Spleen (tissue), 11 donors: ENCODE measurements around the gene TNFSF12. TPM values are rescaled to one million over a fixed set of nuclear protein-coding genes. Genes with fewer than 3 reads are reported as not detected.

Source experiments
- DNase-seq: peaks from one replicate; pipeline ENCODE4 v3.0.0-alpha.2; 2020
- H3K27ac ChIP-seq, 8 donors: fragments of 200-600 bp; sonication (generic) in 7 of 8; 1 replicate in 4 of 8; 2 replicates in 4 of 8; pipeline versions ENCODE4 v1.5.0 to v1.8.0; 2016 to 2021; ENCODE audit warnings: inconsistent platforms in 4 of 8, mild to moderate bottlenecking in 4 of 8, moderate library complexity in 1 of 8
- H3K27me3 ChIP-seq, 7 donors: fragments of 200-600 bp; sonication (generic) in 6 of 7; replicated peaks in 1 of 7; 1 replicate in 4 of 7; 2 replicates in 3 of 7; pipeline versions ENCODE4 v1.5.0 to v1.8.0; 2016 to 2021; ENCODE audit warnings: inconsistent platforms in 3 of 7, mild to moderate bottlenecking in 1 of 7
- H3K36me3 ChIP-seq, 6 donors: fragments of 200-600 bp; sonication (generic) in 5 of 6; 1 replicate in 4 of 6; 2 replicates in 2 of 6; pipeline versions ENCODE4 v1.5.0 to v1.8.0; 2016 to 2021; ENCODE audit warnings: inconsistent platforms in 2 of 6
- H3K4me1 ChIP-seq, 6 donors: fragments of 200-600 bp; sonication (generic) in 5 of 6; 1 replicate in 3 of 6; 2 replicates in 3 of 6; pipeline versions ENCODE4 v1.5.0 to v1.8.0; 2016 to 2021; ENCODE audit warnings: inconsistent platforms in 3 of 6
- H3K4me3 ChIP-seq, 8 donors: fragments of 200-600 bp; sonication (generic) in 7 of 8; 1 replicate in 4 of 8; 2 replicates in 4 of 8; pipeline versions ENCODE4 v1.5.0 to v1.8.0; 2016 to 2021; ENCODE audit warnings: inconsistent platforms in 4 of 8, mild to moderate bottlenecking in 4 of 8, moderate library complexity in 2 of 8
- H3K9me3 ChIP-seq, 8 donors: fragments of 200-600 bp; sonication (generic) in 7 of 8; 1 replicate in 4 of 8; 2 replicates in 4 of 8; pipeline versions ENCODE4 v1.5.0 to v1.8.0; 2016 to 2021; ENCODE audit warnings: inconsistent platforms in 4 of 8
- POLR2A ChIP-seq, 3 donors: fragments of 450-650 bp; IDR thresholded peaks; one replicate each; pipeline ENCODE4 v1.5.1; 2017; ENCODE audit warnings: antibody characterized with exemption in 3 of 3, mild to moderate bottlenecking in 1 of 3
- POLR2AphosphoS5 ChIP-seq, 3 donors: sonication (generic); formaldehyde crosslinking; IDR thresholded peaks; one replicate each; pipeline ENCODE4 v1.5.1; 2017; ENCODE audit warnings: antibody characterized with exemption in 3 of 3
- WGBS, 5 donors: extraction: QIAGEN DNeasy Blood & Tissue Kit in 3 of 5; methylation state at CpG; one replicate each; pipeline versions ENCODE4 v1.1.5 to v1.1.7; 2013 to 2018; 5-methylcytosine and 5-hydroxymethylcytosine counted together
- intact Hi-C: fragments of 100-400 bp; cut with DNase I; formaldehyde crosslinking; loops from one replicate; pipeline ENCODE4 v1.15.0; 2023; ENCODE audit warnings: low total_unique reads
- polyA plus RNA-seq, 3 donors: library from polyadenylated mRNA; stranded (reverse); fragments of 200-250 nt; gene quantifications; one replicate each; pipeline ENCODE4 v1.2.1, GENCODE V29; 2013
- total RNA-seq, 7 donors: library from RNA; depleted of rRNA in 3 of 7; stranded (reverse); fragments of >200 nt in 3 of 7; fragmentation: NEBNext Ultra II Directional in 4 of 7; extraction: Animal tissue kit (Norgen Biotek cat#: 25700) in 4 of 7; gene quantifications; one replicate each; pipeline versions ENCODE4 v1.1.0 to v1.2.1, GENCODE V29; 2016 to 2021
- TF ChIP-seq, protein P1 (sequence below), 11 experiments: fragments of 200-600 bp in 7 of 11; fragments of 450-650 bp in 4 of 11; sonication (generic) in 4 of 11; IDR thresholded peaks in 8 of 11; conservative IDR thresholded peaks in 3 of 11; 1 replicate in 7 of 11; 2 replicates in 4 of 11; pipeline versions ENCODE4 v1.4.0 to v1.8.0; 2016 to 2021; ENCODE audit warnings: antibody characterized with exemption in 11 of 11, inconsistent platforms in 4 of 11, mild to moderate bottlenecking in 1 of 11
- donor health status: healthy with polysubstance abuse.
- donor health status: DM: no; HTN: no; CAD: no; lungs with moderate emphysema.
- donor health status: DM: no; HTN: no; CAD: no.
- donor health status: Bipolar disorder and iron deficiency.
- donor health status: healthy.
- donor health status: DM: no; HTN: no; CAD: no.
- donor health status: DM: yes; HTN: yes; CAD: no.

The TNFSF12 gene
- total and polyA plus RNA-seq, 10 donors: 37.4 to 65.0 (median 55.3) TPM

DNA sequence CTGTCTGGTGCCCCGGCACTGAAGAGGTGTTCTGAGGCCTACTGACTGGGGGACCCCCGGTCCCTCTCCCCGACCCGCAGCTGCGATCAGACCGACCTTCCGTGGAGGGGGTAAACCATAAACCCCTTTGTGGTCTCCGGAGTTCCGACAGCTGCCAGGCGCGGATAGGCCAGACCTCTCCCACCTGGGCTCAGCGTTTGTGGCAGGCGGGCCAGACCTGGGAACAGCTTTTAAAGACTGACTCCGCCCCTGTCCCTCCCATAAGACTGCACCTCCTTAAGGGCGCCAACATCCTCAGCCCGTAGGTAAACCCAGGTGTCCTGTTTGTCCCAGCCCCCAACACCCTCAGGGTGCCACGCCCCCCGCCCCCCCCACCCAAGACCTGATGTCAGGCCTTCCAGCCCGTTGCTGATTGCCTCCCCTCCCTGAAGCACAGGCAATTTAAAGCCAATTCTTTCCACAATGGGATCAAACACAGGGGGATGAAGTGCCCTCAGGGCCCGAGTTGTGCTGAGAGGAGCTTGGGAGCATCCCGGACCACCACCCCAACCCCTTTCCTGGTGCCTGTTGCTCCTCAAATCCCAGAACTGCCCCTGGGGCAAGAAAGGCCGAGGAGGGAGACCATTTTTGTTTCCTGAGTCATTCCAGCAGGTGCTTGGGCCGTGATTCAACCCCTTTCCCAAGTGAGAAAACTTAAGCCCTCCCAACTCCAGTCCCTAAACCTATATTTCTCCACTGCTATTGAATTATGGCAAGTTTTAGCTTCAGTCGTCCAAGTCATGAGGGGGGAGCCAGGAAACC, 41.2 kb downstream of the TNFSF12 start, which contains the start of gene SOX15:
Gene SOX15, minus strand, starts transcription at position 204 of the 801 bp plus-strand sequence. CDS start 418 bp downstream, outside the sequence.
- Histone ChIP-seq H3K27ac (peak within 1 kb of the TSS in 1 of 8 donors; percentile 39), H3K4me3 (peak within 1 kb of the TSS in 2 of 8 donors; percentile 8 to 32), H3K4me1 (peaks cover 11 to 46% (median 26%) of the 10 kb centered on the region in 6 donors), H3K27me3 (no peaks in the 10 kb centered on the region), H3K36me3 (peaks cover 0 to 94% (median 55%) of the 10 kb centered on the region in 6 donors), H3K9me3 (no peaks in the 10 kb centered on the region)
- intact Hi-C loops: no loop called here
- 68 to 81% (median 75%) methylated on average over 20 to 24 of the region's 24 CpGs for WGBS, 5 donors
- no peak for TF ChIP-seq POLR2AphosphoS5 (IDR thresholded peaks at IDR 0.05)
- TF ChIP-seq, protein P1, sequence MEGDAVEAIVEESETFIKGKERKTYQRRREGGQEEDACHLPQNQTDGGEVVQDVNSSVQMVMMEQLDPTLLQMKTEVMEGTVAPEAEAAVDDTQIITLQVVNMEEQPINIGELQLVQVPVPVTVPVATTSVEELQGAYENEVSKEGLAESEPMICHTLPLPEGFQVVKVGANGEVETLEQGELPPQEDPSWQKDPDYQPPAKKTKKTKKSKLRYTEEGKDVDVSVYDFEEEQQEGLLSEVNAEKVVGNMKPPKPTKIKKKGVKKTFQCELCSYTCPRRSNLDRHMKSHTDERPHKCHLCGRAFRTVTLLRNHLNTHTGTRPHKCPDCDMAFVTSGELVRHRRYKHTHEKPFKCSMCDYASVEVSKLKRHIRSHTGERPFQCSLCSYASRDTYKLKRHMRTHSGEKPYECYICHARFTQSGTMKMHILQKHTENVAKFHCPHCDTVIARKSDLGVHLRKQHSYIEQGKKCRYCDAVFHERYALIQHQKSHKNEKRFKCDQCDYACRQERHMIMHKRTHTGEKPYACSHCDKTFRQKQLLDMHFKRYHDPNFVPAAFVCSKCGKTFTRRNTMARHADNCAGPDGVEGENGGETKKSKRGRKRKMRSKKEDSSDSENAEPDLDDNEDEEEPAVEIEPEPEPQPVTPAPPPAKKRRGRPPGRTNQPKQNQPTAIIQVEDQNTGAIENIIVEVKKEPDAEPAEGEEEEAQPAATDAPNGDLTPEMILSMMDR (IDR thresholded peaks at IDR 0.05 in 8 of 11, conservative IDR thresholded peaks at IDR 0.05 in 3 of 11): no peak
- no peak for DNase-seq

DNA sequence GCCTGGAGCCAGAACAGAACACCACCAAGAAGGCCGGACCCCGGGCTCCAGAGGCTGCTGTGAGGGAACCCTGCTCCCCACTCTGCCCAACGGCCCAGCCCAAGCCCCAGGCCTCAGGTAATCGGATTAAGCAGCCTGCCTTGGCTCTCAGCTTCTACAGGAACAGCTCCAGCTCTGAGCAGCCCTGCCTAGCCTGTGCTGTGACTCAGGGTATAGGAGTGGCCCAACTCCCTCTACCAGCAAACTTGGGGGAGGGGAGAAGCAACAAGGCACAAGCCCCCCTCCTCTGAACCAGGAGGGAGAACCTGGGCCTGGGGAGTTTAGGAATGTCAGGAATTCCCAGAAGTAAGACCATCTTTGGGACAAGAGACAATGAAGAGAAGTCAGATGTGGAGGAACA, 41.9 kb downstream of the TNFSF12 start:
- 83 to 98% (median 88%) methylated on average over 3 to 4 of the region's 4 CpGs for WGBS, 5 donors
- DNase-seq: no peak
- Histone ChIP-seq H3K9me3 (no peaks in the 10 kb centered on the region), H3K4me1 (peaks cover 7 to 39% (median 19%) of the 10 kb centered on the region in 6 donors), H3K27ac (no peak overlapping the region), H3K4me3 (no peak overlapping the region), H3K36me3 (peaks cover 5 to 100% (median 61%) of the 10 kb centered on the region in 6 donors), H3K27me3 (no peaks in the 10 kb centered on the region)
- peak in 1 of 3 donors; percentile 23 for TF ChIP-seq POLR2AphosphoS5 (IDR thresholded peaks at IDR 0.05)
- TF ChIP-seq, protein P1 (IDR thresholded peaks at IDR 0.05 in 8 of 11, conservative IDR thresholded peaks at IDR 0.05 in 3 of 11): no peak
- intact Hi-C loops: no loop called here

DNA sequence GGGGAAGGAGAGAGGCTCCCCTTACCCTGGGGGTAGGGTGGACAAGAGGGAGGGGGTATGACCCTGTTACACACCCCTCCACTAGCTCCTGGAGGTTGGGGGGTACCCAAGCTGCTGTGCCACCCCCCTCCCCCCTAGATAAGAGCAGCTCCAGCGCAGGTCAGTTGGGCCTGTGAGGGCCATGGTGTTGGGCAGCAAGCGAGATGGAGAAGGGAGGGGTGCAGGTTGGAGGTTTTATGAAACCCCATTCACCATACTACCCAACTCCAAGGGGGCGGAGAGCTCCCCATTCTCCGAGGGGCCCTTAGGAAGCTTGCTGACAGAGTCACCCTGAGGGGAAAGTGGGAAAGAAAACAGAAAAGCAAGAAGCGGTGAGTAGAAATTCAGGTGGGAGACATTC, 42.7 kb downstream of the TNFSF12 start:
- Histone ChIP-seq H3K9me3 (no peaks in the 10 kb centered on the region), H3K27ac (no peak overlapping the region), H3K36me3 (peaks cover 5 to 100% (median 68%) of the 10 kb centered on the region in 6 donors), H3K27me3 (no peaks in the 10 kb centered on the region), H3K4me3 (no peak overlapping the region), H3K4me1 (peaks cover 7 to 33% (median 16%) of the 10 kb centered on the region in 6 donors)
- intact Hi-C loops: no loop called here
- peak in 1 of 3 donors; percentile 23 for TF ChIP-seq POLR2AphosphoS5 (IDR thresholded peaks at IDR 0.05)
- TF ChIP-seq, protein P1 (IDR thresholded peaks at IDR 0.05 in 8 of 11, conservative IDR thresholded peaks at IDR 0.05 in 3 of 11): no peak
- WGBS, 5 donors: 80 to 98% (median 95%) methylated on average over 5 of the region's 5 CpGs
- no peak for DNase-seq

DNA sequence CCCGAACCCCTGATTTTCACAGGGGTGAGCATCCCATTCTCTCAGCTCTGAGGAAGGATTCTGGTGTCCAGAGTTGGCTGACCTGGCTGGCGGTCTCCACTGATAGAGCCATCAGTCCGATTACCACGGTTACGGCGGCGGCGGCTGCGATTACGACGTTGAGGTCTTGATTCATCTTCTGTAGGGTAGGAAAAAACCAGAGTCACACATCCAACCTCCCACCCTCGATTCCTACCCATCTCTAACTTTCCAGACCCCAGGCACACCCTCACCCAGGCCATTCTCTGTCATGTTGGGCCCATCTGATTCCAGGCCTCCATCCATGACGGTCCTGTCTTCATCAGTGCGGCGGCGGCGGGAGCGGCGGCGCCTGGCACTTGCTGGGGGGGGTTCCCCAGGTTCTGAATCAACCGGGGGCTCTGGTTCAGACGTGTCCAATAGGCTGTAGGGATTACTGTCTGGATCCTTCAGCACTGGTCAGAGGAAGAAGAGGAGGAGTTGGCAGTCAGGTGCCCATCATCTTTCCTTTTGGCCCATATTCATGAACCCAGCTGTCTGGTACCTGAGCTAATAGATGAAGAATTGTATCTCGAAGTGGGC, 43.7 kb downstream of the TNFSF12 start:
- DNase-seq: no peak
- Histone ChIP-seq H3K9me3 (no peaks in the 10 kb centered on the region), H3K36me3 (peaks cover 5 to 100% (median 71%) of the 10 kb centered on the region in 6 donors), H3K27ac (no peak overlapping the region), H3K4me1 (peaks cover 7 to 26% (median 16%) of the 10 kb centered on the region in 6 donors), H3K4me3 (no peak overlapping the region), H3K27me3 (no peaks in the 10 kb centered on the region)
- 92 to 97% (median 95%) methylated on average over 20 to 23 of the region's 23 CpGs for WGBS, 5 donors
- intact Hi-C loops: no loop called here
- TF ChIP-seq, protein P1 (IDR thresholded peaks at IDR 0.05 in 8 of 11, conservative IDR thresholded peaks at IDR 0.05 in 3 of 11): no peak
- TF ChIP-seq POLR2AphosphoS5 (IDR thresholded peaks at IDR 0.05) (peak in 1 of 3 donors; percentile 55), POLR2A (IDR thresholded peaks at IDR 0.05) (no peak)
